C4-2B (cell line): Measurements from ENCODE around the gene PRPSAP2.

Experiments
- H3K27ac ChIP-seq: fragments of 450-650 bp; 2 replicates; pipeline ENCODE4 v1.5.1; 2017
- ZFX ChIP-seq: fragments of 450-650 bp; IDR thresholded peaks from 2 replicates; pipeline ENCODE4 v1.6.1; 2017
- TF ChIP-seq, protein P1 (sequence below): fragments of 450-650 bp; conservative IDR thresholded peaks from 2 replicates; pipeline ENCODE4 v1.5.1; 2017; ENCODE audit warnings: mild to moderate bottlenecking

Gene PRPSAP2

DNA sequence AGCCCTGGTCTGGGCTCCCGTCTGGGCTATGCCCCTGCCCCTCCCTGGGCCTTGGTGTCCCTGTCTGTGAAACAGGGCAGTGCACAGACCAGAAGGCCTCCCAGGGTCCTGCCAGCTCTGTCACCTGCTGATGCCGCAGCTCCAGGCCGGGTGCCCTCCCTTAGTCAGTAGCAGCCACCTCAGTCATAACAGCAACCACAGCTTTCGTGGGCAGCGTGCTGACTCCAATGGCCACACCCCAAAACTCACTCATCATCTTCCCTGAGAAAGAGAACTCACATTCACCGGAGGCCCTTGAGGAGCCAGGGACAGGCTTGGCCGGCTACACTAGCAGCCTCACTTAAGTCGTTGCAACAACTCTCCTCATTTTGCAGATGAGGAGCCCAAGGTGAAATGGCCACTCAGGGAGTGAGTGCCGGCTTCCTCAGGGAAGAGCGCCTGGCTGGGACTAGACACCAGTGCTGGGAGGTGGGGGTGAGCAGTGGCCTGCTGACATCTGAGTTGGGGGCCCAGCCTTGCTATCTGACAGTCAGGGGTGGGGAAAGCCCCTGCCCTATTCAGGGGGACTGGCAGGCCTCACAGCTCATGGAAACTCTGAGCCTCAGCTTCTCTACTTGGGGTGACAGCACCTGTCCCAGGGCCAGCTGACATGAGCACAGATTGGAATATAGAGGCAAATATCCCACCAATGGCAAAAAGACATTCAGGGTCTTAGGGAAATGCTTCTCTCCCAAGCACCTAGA lies 116.6 kb downstream of the PRPSAP2 start:
- no peak overlapping the region for H3K27ac ChIP-seq
- no peak for TF ChIP-seq ZFX
- TF ChIP-seq, protein P1, sequence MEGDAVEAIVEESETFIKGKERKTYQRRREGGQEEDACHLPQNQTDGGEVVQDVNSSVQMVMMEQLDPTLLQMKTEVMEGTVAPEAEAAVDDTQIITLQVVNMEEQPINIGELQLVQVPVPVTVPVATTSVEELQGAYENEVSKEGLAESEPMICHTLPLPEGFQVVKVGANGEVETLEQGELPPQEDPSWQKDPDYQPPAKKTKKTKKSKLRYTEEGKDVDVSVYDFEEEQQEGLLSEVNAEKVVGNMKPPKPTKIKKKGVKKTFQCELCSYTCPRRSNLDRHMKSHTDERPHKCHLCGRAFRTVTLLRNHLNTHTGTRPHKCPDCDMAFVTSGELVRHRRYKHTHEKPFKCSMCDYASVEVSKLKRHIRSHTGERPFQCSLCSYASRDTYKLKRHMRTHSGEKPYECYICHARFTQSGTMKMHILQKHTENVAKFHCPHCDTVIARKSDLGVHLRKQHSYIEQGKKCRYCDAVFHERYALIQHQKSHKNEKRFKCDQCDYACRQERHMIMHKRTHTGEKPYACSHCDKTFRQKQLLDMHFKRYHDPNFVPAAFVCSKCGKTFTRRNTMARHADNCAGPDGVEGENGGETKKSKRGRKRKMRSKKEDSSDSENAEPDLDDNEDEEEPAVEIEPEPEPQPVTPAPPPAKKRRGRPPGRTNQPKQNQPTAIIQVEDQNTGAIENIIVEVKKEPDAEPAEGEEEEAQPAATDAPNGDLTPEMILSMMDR = no peak

DNA sequence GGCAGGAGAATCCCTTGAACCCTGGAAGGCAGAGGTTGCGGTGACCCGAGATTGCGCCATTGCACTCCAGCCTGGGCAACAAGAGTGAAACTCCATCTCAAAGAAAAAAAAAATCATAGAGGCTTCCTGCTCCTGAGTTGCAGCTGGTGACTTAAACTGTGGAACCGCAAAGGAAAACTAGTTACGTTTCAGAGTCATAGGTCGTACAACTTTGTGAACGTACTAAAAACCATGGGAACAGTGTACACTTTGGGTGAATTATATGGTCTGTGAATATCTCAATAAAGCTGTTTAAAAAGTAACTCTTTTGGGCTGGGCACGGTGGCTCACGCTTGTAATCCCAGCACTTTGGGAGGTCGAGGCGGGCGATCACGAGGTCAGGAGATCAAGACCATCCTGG lies 117.7 kb downstream of the PRPSAP2 start:
- no peak overlapping the region for H3K27ac ChIP-seq
- no peak for TF ChIP-seq ZFX
- TF ChIP-seq, protein P1 = no peak

DNA sequence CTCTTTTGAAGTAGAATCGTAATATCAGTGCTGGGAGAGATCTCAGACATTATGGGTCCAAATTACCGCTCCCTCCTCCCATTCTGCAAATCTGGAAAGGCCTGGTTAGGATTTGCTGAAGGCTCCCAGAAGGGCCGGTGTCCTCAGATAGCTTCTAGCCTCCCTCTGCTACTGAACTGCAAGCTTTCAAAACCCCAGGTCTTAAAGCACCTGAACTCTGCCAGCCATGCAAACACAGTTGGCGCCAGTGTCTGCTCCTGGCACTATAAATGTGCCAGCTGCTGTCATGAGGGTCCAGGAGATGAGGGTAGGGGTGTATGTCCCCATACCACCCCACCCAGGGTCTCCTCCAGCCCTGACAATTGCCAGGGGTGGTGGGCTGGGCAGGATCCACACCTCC lies 118.3 kb downstream of the PRPSAP2 start:
- no peak overlapping the region for H3K27ac ChIP-seq
- no peak for TF ChIP-seq ZFX
- TF ChIP-seq, protein P1 = no peak

DNA sequence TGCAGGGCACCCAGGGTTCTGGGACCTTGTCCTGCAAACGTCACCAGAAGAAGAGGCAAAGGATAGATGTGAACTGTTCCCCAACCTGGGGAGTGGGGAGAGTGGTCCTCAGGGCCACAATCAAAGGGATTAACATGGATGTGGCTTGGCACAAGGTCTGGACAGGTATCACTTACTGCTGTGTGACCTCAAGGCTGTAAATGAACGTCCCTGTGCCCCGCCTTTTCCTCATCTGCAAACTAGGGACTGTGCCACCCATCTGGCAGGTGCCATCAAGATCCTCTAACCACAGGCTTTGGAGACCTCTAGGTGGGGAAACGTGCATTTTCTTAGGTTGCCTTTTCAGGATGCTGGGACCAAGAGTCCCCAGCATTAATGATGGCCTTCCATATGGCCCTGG lies 119.1 kb downstream of the PRPSAP2 start:
- no peak for TF ChIP-seq ZFX
- TF ChIP-seq, protein P1 = no peak
- H3K27ac ChIP-seq = no peak overlapping the region

DNA sequence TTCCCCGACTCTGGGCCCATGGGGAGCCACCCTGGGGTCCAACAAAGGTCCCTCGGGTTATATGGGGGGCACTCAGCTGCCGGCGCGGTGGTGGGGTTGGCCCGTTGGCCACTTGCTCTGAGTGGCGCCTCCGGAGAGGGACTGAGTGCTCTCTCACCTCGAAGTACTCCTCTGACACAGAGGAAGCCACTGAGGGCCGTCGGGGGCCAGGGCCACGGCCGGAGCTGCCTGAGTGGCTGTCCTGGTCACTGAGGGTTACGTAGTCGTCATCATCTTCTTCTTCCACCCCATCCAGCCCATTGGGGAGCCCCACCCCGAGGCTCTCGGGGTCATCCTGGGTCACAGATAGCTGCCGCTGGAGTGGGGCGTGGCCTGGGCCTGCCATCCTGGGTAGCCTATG lies 119.7 kb downstream of the PRPSAP2 start:
- no peak for TF ChIP-seq ZFX
- TF ChIP-seq, protein P1 = no peak

DNA sequence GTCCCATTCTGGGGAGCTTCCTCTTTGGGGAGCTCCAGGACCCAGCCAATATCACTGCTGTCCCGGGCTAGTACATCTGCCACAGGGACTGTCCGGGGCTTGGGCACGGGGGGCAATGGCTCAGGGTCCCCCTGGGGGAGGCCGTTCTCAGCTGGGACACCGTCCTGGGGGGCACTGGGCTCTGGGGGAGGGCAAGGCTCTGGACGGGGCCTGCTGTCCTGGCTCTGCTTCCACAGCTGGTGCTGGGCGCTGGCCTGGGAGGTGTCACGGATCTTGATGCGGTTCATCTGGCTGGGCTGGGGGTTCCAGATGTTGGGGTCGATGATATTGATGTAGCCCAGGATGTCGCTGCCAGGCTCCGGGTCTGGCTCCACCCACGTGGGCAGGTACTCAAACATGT lies 120.1 kb downstream of the PRPSAP2 start:
- no peak for TF ChIP-seq ZFX
- TF ChIP-seq, protein P1 = no peak
- H3K27ac ChIP-seq = no peak overlapping the region

More for the DNA sequence above, 119.7 kb downstream of the PRPSAP2 start:
- H3K27ac ChIP-seq = no peak overlapping the region

DNA sequence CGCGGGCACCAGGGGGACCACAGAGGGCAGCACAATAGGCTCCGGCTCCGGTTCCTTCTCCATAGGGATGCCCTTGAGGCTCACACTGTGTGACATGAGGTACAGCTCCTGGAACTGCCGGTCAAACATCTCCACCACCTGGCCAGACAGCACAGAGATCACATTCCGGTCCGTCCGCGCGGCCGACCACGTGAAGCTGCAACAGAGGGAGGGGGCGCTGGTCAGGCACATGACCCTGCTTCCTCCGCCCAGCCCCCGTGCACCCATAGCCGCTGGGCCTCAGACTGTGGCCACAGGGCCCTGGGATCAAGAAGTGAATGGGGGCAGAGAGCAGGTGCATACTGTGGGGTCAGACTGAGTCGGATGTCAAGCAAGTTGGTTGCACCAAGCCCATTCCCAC lies 120.7 kb downstream of the PRPSAP2 start:
- H3K27ac ChIP-seq = no peak overlapping the region
- TF ChIP-seq, protein P1 = no peak
- TF ChIP-seq ZFX = no peak
